WTC11 (cell line): ENCODE data around the gene PAQR6. TPM values are rescaled to one million over a fixed set of nuclear protein-coding genes. Genes with fewer than 3 reads are reported as not detected.

Experiments used
- ATAC-seq: fragments of 200-7000 bp; cut with Tn5 transposase; 2 replicates; pipeline ENCODE4 v1.10.0; 2021; ENCODE audit warnings: mild to moderate bottlenecking, moderate library complexity
- CTCF ChIA-PET: fragments of 300-600 bp; sonication (Branson Sonifier 250); formaldehyde crosslinking; loops from one replicate; lab custom pipeline; 2021; ENCODE audit warnings: antibody characterized with exemption; lab: Charles Lee
- POLR2A ChIA-PET: fragments of 350-600 bp; sonication (Branson Sonifier 250); formaldehyde crosslinking; loops from one replicate; lab custom pipeline; 2021; ENCODE audit warnings: antibody characterized with exemption; lab: Charles Lee
- DNase-seq: peaks from one replicate; pipeline ENCODE4 v3.0.0; 2021; ENCODE audit warnings: low spot score
- H3K27ac Mint-ChIP-seq: 2 replicates; pipeline ENCODE4 v1.8.0; 2021; ENCODE audit warnings: mixed read lengths
- H3K27me3 Mint-ChIP-seq: 2 replicates; pipeline ENCODE4 v1.8.0; 2021; ENCODE audit warnings: low read depth, mild to moderate bottlenecking, moderate library complexity, mixed read lengths
- H3K36me3 Mint-ChIP-seq: 2 replicates; pipeline ENCODE4 v1.8.0; 2021; ENCODE audit warnings: mixed read lengths
- H3K4me1 Mint-ChIP-seq: 2 replicates; pipeline ENCODE4 v1.8.0; 2022; ENCODE audit warnings: mixed read lengths
- H3K4me3 Mint-ChIP-seq: 2 replicates; pipeline ENCODE4 v1.8.0; 2021; ENCODE audit warnings: mild to moderate bottlenecking, moderate library complexity, mixed read lengths
- H3K9me3 Mint-ChIP-seq: 2 replicates; pipeline ENCODE4 v1.8.0; 2021; ENCODE audit warnings: mixed read lengths
- CREM ChIP-seq: sonication (generic); formaldehyde crosslinking; IDR thresholded peaks from 2 replicates; pipeline ENCODE4 v1.8.1; 2022; ENCODE audit warnings: mild to moderate bottlenecking, missing genetic modification reagents, moderate library complexity
- ETV6 ChIP-seq: sonication (generic); formaldehyde crosslinking; IDR thresholded peaks from 2 replicates; pipeline ENCODE4 v1.8.1; 2022; ENCODE audit warnings: mild to moderate bottlenecking, missing genetic modification reagents
- GABPB1 ChIP-seq: sonication (generic); formaldehyde crosslinking; IDR thresholded peaks from 2 replicates; pipeline ENCODE4 v1.8.1; 2023; ENCODE audit warnings: mild to moderate bottlenecking, missing genetic modification reagents
- GRHL2 ChIP-seq: fragments of 250-450 bp; sonication (Bioruptor Pico); IDR thresholded peaks from 2 replicates; pipeline ENCODE4 v1.8.0; 2022; ENCODE audit warnings: mild to moderate bottlenecking, moderate library complexity; ENCODE audit not compliant: insufficient replicate concordance, severe bottlenecking
- MYBL2 ChIP-seq: sonication (generic); formaldehyde crosslinking; IDR thresholded peaks from 2 replicates; pipeline ENCODE4 v1.8.1; 2023; ENCODE audit warnings: mild to moderate bottlenecking, moderate library complexity, missing genetic modification reagents
- NR2C2 ChIP-seq: sonication (generic); formaldehyde crosslinking; IDR thresholded peaks from 2 replicates; pipeline ENCODE4 v1.8.0; 2022; ENCODE audit warnings: mild to moderate bottlenecking, missing genetic modification reagents
- NR3C1 ChIP-seq: sonication (generic); formaldehyde crosslinking; conservative IDR thresholded peaks from 2 replicates; pipeline ENCODE4 v1.8.1; 2023; ENCODE audit warnings: low read depth, mild to moderate bottlenecking, missing genetic modification reagents
- RELA ChIP-seq: sonication (generic); formaldehyde crosslinking; IDR thresholded peaks from 2 replicates; pipeline ENCODE4 v1.8.1; 2022; ENCODE audit warnings: missing genetic modification reagents, mild to moderate bottlenecking, borderline replicate concordance
- RORB ChIP-seq: fragments of 250-450 bp; sonication (Bioruptor Pico); IDR thresholded peaks from 2 replicates; pipeline ENCODE4 v1.9.0; 2021; ENCODE audit warnings: mild to moderate bottlenecking
- SMAD3 ChIP-seq: sonication (generic); formaldehyde crosslinking; IDR thresholded peaks from 2 replicates; pipeline ENCODE4 v1.8.0; 2022; ENCODE audit warnings: missing genetic modification reagents, mild to moderate bottlenecking, borderline replicate concordance
- SP1 ChIP-seq: sonication (generic); formaldehyde crosslinking; conservative IDR thresholded peaks from 2 replicates; pipeline ENCODE4 v1.8.1; 2022; ENCODE audit warnings: missing genetic modification reagents
- TCF7 ChIP-seq: sonication (generic); formaldehyde crosslinking; IDR thresholded peaks from 2 replicates; pipeline ENCODE4 v1.8.0; 2022; ENCODE audit warnings: mild to moderate bottlenecking, low read depth, missing genetic modification reagents, moderate library complexity
- TEAD1 ChIP-seq: sonication (generic); formaldehyde crosslinking; IDR thresholded peaks from 2 replicates; pipeline ENCODE4 v1.8.0; 2022; ENCODE audit warnings: mild to moderate bottlenecking, missing genetic modification reagents
- ZNF138 ChIP-seq: sonication (generic); formaldehyde crosslinking; conservative IDR thresholded peaks from 2 replicates; pipeline ENCODE4 v1.8.1; 2022; ENCODE audit warnings: mild to moderate bottlenecking, moderate library complexity, missing genetic modification reagents
- total RNA-seq: library from RNA; stranded (reverse); gene quantifications from 3 replicates; pipeline ENCODE4 v1.2.3, GENCODE V29; 2021
- TF ChIP-seq, protein P1 (sequence below): fragments of 250-450 bp; sonication (Bioruptor Pico); IDR thresholded peaks from 2 replicates; pipeline ENCODE4 v1.9.0; 2021; ENCODE audit warnings: mild to moderate bottlenecking
- TF ChIP-seq, protein P2 (sequence below): sonication (generic); formaldehyde crosslinking; IDR thresholded peaks from 2 replicates; pipeline ENCODE4 v1.8.1; 2022; ENCODE audit warnings: missing genetic modification reagents, borderline replicate concordance
- TF ChIP-seq, protein P3 (sequence below): sonication (generic); formaldehyde crosslinking; conservative IDR thresholded peaks from 2 replicates; pipeline ENCODE4 v1.8.1; 2022; ENCODE audit warnings: mild to moderate bottlenecking, missing genetic modification reagents
- TF ChIP-seq, protein P4 (sequence below): fragments of 250-450 bp; sonication (Bioruptor Pico); IDR thresholded peaks from 2 replicates; pipeline ENCODE4 v1.9.0; 2021; ENCODE audit warnings: mild to moderate bottlenecking, borderline replicate concordance
- TF ChIP-seq, protein P5 (sequence below): fragments of 250-450 bp; sonication (Bioruptor Pico); conservative IDR thresholded peaks from 2 replicates; pipeline ENCODE4 v1.9.0; 2021; ENCODE audit warnings: mild to moderate bottlenecking
- TF ChIP-seq, protein P6 (sequence below): fragments of 250-450 bp; sonication (Bioruptor Pico); IDR thresholded peaks from 2 replicates; pipeline ENCODE4 v1.9.0; 2021; ENCODE audit warnings: mild to moderate bottlenecking

PAQR6 gene
- total RNA-seq, 1 experiment from 2014 or later: 5.9 TPM

DNA sequence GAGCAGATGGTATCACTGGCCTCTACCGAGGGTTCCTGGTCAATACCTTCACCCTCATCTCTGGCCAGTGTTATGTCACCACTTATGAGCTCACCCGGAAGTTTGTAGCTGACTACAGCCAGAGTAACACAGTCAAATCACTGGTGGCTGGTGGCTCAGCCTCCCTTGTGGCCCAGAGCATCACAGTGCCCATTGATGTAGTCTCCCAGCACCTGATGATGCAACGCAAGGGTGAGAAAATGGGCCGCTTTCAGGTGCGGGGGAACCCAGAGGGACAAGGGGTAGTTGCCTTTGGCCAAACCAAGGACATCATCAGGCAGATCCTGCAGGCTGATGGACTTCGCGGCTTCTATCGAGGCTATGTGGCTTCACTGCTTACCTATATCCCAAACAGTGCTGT is 47.8 kb downstream of the PAQR6 start:
- Mint-ChIP-seq H3K27me3 (no peaks in the 10 kb centered on the region), H3K9me3 (no peaks in the 10 kb centered on the region), H3K36me3 (peaks cover 9% of the 10 kb centered on the region), H3K27ac (no peak overlapping the region), H3K4me3 (no peak overlapping the region), H3K4me1 (peaks cover 14% of the 10 kb centered on the region)
- DNase-seq (no peak), ATAC-seq (no peak)
- ChIA-PET POLR2A (interaction anchor here (0.6 kb wide), 1 partner anchor 45 kb away, joined by 3 read pairs; no protein-coding TSS in a partner anchor), CTCF (interaction anchor here (0.7 kb wide), 2 partner anchors 122 to 129 kb away, joined by 3 to 4 read pairs; no protein-coding TSS in a partner anchor)
- TF ChIP-seq NR2C2 (CRISPR knock-in tag) (no peak), MYBL2 (CRISPR knock-in tag) (no peak), RORB (no peak), SP1 (CRISPR knock-in tag) (no peak), GABPB1 (CRISPR knock-in tag) (no peak), SMAD3 (CRISPR knock-in tag) (no peak), ETV6 (no peak), RELA (CRISPR knock-in tag) (no peak), NR3C1 (CRISPR knock-in tag) (no peak)
- TF ChIP-seq, protein P1, sequence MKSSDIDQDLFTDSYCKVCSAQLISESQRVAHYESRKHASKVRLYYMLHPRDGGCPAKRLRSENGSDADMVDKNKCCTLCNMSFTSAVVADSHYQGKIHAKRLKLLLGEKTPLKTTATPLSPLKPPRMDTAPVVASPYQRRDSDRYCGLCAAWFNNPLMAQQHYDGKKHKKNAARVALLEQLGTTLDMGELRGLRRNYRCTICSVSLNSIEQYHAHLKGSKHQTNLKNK: no peak
- TF ChIP-seq, protein P2, sequence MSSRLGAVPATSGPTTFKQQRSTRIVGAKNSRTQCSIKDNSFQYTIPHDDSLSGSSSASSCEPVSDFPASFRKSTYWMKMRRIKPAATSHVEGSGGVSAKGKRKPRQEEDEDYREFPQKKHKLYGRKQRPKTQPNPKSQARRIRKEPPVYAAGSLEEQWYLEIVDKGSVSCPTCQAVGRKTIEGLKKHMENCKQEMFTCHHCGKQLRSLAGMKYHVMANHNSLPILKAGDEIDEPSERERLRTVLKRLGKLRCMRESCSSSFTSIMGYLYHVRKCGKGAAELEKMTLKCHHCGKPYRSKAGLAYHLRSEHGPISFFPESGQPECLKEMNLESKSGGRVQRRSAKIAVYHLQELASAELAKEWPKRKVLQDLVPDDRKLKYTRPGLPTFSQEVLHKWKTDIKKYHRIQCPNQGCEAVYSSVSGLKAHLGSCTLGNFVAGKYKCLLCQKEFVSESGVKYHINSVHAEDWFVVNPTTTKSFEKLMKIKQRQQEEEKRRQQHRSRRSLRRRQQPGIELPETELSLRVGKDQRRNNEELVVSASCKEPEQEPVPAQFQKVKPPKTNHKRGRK: no peak

DNA sequence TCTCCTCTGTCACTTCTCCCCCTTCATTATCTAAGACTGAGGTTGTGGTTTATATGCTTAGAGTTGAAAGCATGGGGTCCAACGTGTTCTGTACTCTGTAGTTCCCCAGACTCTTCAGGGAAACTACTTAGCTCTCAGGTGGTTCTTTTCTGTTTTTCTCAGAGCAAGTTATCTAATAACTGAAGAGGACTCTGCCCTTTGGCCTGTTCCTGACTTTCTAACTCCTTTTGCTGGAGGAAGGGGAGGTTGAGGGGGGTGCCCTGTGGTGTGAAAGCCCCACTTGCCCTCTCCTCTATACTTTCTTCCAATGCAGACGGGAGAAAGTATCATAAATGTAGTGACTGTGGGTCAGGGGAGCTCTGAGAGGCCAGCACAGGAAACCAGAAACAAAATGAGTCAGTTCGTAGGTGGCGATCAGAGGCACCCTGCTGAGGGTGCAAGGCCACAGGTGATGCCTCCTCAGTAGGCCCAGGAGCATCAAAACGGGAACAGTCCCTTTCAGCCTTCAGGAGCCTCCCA is 49.0 kb downstream of the PAQR6 start:
- DNase-seq (no peak), ATAC-seq (no peak)
- H3K4me1 Mint-ChIP-seq: peaks cover 24% of the 10 kb centered on the region
- no peak overlapping the region for H3K27ac Mint-ChIP-seq
- ChIA-PET POLR2A (interaction anchor here (0.5 kb wide), 1 partner anchor 26 kb away, joined by 5 read pairs; no protein-coding TSS in a partner anchor), CTCF (interaction anchor here (1.4 kb wide), 1 partner anchor 58 kb away, joined by 7 read pairs; no protein-coding TSS in a partner anchor)
- H3K27me3 Mint-ChIP-seq: no peaks in the 10 kb centered on the region
- H3K9me3 Mint-ChIP-seq: no peaks in the 10 kb centered on the region
- H3K36me3 Mint-ChIP-seq: peaks cover 9% of the 10 kb centered on the region
- TF ChIP-seq, protein P3, sequence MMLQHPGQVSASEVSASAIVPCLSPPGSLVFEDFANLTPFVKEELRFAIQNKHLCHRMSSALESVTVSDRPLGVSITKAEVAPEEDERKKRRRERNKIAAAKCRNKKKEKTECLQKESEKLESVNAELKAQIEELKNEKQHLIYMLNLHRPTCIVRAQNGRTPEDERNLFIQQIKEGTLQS (CRISPR knock-in tag): no peak
- TF ChIP-seq CREM (CRISPR knock-in tag) (no peak), TCF7 (no peak), RORB (no peak)
- no peak overlapping the region for H3K4me3 Mint-ChIP-seq

DNA sequence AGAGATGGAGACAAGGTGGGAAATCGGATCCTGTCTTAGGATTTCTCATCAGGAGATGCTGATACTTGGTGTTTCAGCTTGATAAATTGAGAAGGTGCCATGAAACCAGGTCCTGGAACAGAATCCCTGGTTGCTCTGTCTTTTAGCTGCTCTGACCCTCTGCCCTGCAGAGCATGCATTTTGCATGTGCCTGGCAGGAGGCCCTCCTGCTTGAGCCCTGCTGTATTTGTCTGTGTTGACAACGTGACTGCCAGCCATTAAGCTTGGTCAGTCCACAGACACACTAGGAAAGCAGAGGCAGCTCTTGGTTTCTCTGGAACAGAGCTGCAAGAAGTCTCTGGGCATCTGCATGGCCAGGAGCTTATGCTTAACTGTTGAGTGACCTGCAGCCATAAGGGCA is 51.4 kb downstream of the PAQR6 start:
- ChIA-PET CTCF (interaction anchor here (0.7 to 1.1 kb wide), 2 partner anchors 16 to 51 kb away, joined by 3 read pairs; partner anchors contain the start of gene PMF1), POLR2A (interaction anchor here (1.8 kb wide), 1 partner anchor 16 kb away, joined by 10 read pairs; the partner anchor contains the start of gene PMF1)
- H3K27ac Mint-ChIP-seq: no peak overlapping the region
- peaks cover 9% of the 10 kb centered on the region for H3K36me3 Mint-ChIP-seq
- H3K4me1 Mint-ChIP-seq: peaks cover 35% of the 10 kb centered on the region
- H3K27me3 Mint-ChIP-seq: no peaks in the 10 kb centered on the region
- no peak for ATAC-seq
- no peak overlapping the region for H3K4me3 Mint-ChIP-seq
- no peaks in the 10 kb centered on the region for H3K9me3 Mint-ChIP-seq
- DNase-seq: no peak
- no peak for TF ChIP-seq ZNF138 (CRISPR knock-in tag)
- TF ChIP-seq, protein P4, sequence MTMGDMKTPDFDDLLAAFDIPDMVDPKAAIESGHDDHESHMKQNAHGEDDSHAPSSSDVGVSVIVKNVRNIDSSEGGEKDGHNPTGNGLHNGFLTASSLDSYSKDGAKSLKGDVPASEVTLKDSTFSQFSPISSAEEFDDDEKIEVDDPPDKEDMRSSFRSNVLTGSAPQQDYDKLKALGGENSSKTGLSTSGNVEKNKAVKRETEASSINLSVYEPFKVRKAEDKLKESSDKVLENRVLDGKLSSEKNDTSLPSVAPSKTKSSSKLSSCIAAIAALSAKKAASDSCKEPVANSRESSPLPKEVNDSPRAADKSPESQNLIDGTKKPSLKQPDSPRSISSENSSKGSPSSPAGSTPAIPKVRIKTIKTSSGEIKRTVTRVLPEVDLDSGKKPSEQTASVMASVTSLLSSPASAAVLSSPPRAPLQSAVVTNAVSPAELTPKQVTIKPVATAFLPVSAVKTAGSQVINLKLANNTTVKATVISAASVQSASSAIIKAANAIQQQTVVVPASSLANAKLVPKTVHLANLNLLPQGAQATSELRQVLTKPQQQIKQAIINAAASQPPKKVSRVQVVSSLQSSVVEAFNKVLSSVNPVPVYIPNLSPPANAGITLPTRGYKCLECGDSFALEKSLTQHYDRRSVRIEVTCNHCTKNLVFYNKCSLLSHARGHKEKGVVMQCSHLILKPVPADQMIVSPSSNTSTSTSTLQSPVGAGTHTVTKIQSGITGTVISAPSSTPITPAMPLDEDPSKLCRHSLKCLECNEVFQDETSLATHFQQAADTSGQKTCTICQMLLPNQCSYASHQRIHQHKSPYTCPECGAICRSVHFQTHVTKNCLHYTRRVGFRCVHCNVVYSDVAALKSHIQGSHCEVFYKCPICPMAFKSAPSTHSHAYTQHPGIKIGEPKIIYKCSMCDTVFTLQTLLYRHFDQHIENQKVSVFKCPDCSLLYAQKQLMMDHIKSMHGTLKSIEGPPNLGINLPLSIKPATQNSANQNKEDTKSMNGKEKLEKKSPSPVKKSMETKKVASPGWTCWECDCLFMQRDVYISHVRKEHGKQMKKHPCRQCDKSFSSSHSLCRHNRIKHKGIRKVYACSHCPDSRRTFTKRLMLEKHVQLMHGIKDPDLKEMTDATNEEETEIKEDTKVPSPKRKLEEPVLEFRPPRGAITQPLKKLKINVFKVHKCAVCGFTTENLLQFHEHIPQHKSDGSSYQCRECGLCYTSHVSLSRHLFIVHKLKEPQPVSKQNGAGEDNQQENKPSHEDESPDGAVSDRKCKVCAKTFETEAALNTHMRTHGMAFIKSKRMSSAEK (CRISPR knock-in tag): no peak
- TF ChIP-seq, protein P5, sequence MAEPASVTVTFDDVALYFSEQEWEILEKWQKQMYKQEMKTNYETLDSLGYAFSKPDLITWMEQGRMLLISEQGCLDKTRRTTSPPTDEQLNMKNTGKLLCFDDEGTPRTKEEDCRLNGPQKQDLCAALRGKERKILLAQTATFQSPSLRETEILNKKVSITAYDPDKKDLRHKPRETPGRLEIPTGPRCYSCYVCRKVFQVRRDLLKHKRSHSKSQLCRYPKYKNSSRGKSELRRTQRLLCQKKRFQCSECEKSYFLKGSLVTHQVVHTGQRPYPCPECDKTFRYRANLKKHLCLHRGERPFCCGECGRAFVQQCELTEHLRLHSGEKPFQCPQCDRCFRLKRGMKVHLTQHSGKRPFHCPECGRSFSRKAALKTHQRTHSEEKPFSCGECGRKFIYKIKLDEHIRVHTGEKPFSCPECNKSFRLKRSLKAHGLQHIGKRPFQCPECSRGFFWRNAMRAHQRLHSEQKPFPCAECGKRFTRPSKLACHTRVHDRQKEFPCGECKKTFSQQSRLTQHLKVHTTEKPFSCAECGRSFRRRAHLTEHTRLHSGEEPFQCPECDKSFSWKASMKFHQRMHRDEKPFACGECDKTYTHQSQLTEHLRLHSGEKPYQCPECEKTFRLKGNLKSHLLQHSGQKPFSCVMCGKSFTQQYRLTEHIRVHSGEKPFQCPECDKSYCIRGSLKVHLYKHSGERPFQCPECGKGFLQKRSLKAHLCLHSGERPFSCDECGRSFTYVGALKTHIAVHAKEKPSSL (CRISPR knock-in tag): no peak
- no peak for TF ChIP-seq GRHL2
- TF ChIP-seq, protein P6, sequence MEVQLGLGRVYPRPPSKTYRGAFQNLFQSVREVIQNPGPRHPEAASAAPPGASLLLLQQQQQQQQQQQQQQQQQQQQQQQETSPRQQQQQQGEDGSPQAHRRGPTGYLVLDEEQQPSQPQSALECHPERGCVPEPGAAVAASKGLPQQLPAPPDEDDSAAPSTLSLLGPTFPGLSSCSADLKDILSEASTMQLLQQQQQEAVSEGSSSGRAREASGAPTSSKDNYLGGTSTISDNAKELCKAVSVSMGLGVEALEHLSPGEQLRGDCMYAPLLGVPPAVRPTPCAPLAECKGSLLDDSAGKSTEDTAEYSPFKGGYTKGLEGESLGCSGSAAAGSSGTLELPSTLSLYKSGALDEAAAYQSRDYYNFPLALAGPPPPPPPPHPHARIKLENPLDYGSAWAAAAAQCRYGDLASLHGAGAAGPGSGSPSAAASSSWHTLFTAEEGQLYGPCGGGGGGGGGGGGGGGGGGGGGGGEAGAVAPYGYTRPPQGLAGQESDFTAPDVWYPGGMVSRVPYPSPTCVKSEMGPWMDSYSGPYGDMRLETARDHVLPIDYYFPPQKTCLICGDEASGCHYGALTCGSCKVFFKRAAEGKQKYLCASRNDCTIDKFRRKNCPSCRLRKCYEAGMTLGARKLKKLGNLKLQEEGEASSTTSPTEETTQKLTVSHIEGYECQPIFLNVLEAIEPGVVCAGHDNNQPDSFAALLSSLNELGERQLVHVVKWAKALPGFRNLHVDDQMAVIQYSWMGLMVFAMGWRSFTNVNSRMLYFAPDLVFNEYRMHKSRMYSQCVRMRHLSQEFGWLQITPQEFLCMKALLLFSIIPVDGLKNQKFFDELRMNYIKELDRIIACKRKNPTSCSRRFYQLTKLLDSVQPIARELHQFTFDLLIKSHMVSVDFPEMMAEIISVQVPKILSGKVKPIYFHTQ: no peak
- TF ChIP-seq TEAD1 (CRISPR knock-in tag): no peak
